ENCODE data around the gene NLN.
"Not testable (repeated sequence)": the region's sequence is repeated elsewhere in the genome, so short reads cannot be mapped to it uniquely, and the experiment has no call there.

Gene NLN

DNA sequence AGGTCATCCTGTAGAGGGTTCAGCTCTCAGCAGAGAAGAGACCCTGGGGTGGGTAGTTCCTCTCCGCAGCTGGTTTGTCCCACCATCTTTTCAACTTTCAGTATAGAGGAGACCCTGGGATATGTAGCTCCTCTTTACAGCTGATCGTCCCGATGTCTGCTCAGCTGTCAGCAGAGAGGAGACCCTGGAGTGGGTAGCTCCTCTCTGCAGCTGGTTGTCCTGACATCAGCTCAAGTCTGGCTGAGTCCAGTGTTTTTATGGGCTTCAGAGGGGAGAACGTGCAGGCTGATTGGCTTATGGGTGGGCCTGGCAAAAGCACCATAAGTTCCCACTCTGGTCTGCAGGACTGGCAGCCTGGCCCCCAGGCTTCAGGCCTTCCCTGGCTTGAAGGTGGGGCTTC lies 80.8 kb downstream of the NLN start:
- Mint-ChIP-seq H3K4me3 (no peak overlapping the region), H3K4me1 (ENCODE audit: low read depth) (peaks cover 23% of the 10 kb centered on the region), H3K27me3 (no peaks in the 10 kb centered on the region), H3K9me3 (ENCODE audit: low read depth) (no peaks in the 10 kb centered on the region), H3K27ac (no peak overlapping the region), H3K36me3 (peaks cover 13% of the 10 kb centered on the region)

DNA sequence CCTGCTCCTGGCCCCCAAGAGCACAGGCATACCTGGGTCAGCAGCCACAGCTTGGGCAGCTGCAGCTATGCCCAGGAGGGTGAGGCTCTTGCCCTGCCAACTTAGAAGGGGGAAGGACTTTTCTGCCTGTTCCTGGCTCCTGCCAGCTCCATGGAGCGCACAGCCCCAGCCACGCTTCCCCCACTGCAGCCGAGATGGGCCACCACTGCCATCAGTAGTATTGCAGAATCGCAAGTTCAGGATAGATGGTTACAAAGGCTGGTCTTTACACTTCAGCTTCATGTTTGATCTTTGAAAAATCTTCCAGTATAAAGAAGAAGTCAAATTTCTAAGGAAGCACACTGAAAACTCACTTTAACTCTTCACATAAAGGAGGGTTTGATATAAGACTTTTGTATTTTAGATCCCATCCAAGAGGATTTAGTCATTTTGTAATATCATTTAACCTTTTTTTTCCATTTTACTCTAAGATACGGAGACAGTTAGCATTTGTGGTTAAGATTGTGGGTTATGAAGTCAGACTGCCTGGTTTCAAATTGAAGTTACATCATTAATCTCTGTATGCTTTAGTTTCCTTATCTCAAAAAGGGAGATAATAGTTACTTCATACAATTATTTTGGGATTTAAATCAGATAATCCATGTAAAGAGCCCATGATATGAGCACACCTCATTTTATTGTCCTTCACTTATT lies 81.8 kb downstream of the NLN start:
- Mint-ChIP-seq H3K4me1 (ENCODE audit: low read depth) (peaks cover 23% of the 10 kb centered on the region), H3K36me3 (peaks cover 19% of the 10 kb centered on the region), H3K27me3 (no peaks in the 10 kb centered on the region), H3K9me3 (ENCODE audit: low read depth) (no peaks in the 10 kb centered on the region), H3K27ac (peak overlapping the region; percentile 61), H3K4me3 (peak overlapping the region; percentile 51)

DNA sequence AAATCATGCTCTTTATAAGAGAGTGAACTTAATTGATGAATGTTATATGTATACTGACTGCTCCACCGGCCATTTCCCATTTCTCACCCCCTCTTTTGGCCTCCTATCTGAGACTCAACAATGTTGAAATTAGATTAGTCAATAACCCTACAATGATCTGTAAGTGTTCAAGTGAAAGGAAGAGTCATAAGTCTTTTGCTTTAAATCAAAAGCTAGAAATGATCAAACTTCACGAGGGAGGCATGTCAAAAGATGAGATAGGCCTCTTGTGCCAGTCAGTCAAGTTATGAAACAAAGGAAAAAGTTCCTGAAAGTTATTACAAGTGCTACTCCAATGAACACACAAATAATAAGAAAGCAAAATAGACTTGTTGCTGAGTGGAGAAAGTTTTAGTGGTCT lies 83.1 kb downstream of the NLN start:
- no peak overlapping the region for H3K27ac Mint-ChIP-seq
- peaks cover 31% of the 10 kb centered on the region for H3K36me3 Mint-ChIP-seq
- H3K9me3 Mint-ChIP-seq (ENCODE audit: low read depth), result no peaks in the 10 kb centered on the region
- H3K27me3 Mint-ChIP-seq, result no peaks in the 10 kb centered on the region
- peaks cover 23% of the 10 kb centered on the region for H3K4me1 Mint-ChIP-seq (ENCODE audit: low read depth)
- no peak overlapping the region for H3K4me3 Mint-ChIP-seq

DNA sequence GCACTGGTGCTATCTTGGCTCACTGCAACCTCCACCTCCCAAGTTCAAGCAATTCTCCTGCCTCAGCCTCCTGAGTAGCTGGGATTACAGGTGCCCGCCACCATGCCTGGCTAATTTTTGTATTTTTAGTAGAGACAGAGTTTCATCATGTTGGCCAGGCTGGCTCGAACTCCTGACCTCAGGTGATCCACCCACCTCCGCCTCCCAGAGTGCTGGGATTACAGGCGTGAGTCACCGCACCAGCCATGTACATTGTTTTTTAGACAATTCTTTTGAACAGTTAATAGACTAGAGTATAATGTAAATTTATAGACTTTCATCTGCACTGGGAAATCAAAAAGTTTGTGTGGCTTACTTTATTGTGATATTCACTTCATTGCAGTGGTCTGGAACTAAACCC lies 85.5 kb downstream of the NLN start:
- peaks cover 20% of the 10 kb centered on the region for H3K4me1 Mint-ChIP-seq (ENCODE audit: low read depth)
- H3K9me3 Mint-ChIP-seq (ENCODE audit: low read depth); H3K27ac Mint-ChIP-seq; H3K27me3 Mint-ChIP-seq; H3K4me3 Mint-ChIP-seq: not testable (repeated sequence)
- H3K36me3 Mint-ChIP-seq, result peaks cover 32% of the 10 kb centered on the region

DNA sequence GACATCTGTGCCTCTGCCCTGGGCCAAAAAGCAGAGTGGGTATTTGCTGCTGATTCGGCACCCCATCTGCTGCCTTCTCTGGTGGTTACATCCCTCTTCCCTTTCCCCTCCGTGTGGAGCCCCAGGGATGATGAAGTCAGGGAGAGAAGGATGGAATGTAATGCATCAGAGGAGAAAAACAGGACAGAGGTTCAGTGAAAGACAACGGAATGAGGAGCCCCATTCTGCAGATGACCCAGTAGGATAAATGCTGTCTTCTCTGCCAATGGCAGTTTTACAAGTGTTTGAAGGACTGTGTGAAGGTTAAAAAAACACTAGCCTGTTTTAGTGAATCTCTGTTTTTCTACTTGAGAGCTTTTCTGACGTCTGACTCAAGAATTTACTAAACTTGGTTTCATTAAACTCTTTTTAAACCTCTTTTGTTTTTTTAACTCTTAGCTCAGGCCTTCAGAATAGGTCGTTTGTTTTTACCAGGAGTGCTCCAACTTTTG lies 86.3 kb downstream of the NLN start:
- H3K4me3 Mint-ChIP-seq, result no peak overlapping the region
- no peaks in the 10 kb centered on the region for H3K27me3 Mint-ChIP-seq
- peaks cover 26% of the 10 kb centered on the region for H3K4me1 Mint-ChIP-seq (ENCODE audit: low read depth)
- H3K27ac Mint-ChIP-seq, result no peak overlapping the region
- peaks cover 37% of the 10 kb centered on the region for H3K36me3 Mint-ChIP-seq
- no peaks in the 10 kb centered on the region for H3K9me3 Mint-ChIP-seq (ENCODE audit: low read depth)

DNA sequence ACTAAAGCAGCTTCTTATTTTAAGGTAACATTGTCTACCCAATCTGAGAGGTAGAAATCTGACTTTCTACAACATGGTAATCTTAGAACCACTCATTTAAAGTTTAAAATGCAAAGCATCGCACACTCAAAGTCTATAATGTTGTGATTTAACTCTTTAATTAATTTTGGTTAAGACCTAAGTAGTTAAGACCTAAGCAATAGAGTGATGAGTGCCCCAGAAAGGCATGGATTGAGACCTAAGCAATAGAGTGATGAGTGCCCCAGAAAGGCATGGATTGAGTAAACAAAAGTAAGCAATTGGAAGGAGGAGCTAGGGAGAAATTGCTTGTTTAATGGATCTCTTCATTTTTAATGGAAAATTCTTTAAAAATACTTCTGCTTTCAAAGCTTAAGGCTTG lies 86.8 kb downstream of the NLN start:
- peaks cover 37% of the 10 kb centered on the region for H3K36me3 Mint-ChIP-seq
- H3K4me1 Mint-ChIP-seq (ENCODE audit: low read depth), result peaks cover 23% of the 10 kb centered on the region
- no peaks in the 10 kb centered on the region for H3K9me3 Mint-ChIP-seq (ENCODE audit: low read depth)
- H3K27ac Mint-ChIP-seq, result no peak overlapping the region
- H3K4me3 Mint-ChIP-seq, result no peak overlapping the region
- no peaks in the 10 kb centered on the region for H3K27me3 Mint-ChIP-seq

DNA sequence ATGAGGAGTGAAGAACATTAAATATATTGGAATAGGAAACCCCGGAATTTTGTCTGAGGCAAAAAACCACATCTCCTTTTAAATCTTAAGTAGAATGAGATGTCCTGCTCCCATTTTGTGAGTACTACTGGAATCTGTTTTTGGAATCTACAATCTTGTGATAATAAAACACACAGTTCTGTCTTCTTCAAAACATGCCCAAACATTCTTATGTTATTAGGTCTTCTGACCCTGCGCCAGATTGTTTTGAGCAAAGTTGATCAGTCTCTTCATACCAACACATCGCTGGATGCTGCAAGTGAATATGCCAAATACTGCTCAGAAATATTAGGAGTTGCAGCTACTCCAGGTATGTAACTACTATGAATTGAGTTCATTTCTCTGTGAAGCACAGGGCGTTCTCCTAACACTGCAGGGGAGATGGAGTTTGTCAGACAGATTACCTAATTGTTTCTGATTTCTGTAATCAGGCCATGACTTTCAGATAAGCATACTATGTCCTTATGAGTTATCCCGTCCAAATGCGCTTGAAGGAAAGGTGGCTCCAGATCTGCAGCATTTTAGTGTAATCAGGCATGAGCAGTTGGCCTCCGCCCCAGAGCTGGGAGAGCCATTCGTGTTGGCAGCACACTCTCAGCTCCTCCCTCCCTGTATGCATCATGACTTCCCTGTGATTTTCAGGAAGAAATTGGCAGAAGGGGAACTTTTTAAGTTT lies 88.0 kb downstream of the NLN start:
- Mint-ChIP-seq H3K4me3 (no peak overlapping the region), H3K4me1 (ENCODE audit: low read depth) (peaks cover 11% of the 10 kb centered on the region)

DNA sequence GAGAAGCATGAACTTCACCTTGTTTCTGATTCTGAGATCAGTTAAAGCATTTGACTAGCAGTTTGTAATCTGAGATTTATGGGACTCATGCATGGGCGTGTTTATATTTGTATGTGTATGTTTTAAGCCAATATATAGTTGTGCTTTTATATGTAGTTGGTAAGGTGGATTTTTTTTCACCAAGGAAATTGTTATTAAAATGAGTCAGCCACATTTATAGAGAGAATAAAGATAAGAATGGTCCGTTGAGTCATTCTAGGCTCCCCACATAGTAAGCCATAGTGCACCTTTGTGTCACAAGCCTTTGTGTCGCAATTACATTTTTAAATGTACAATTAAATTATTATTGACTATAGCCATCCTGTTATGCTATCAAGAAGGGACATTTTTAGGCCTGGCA lies 89.0 kb downstream of the NLN start:
- H3K36me3 Mint-ChIP-seq, result peaks cover 48% of the 10 kb centered on the region
- no peaks in the 10 kb centered on the region for H3K27me3 Mint-ChIP-seq
- no peak overlapping the region for H3K27ac Mint-ChIP-seq
- no peaks in the 10 kb centered on the region for H3K9me3 Mint-ChIP-seq (ENCODE audit: low read depth)
- peaks cover 7% of the 10 kb centered on the region for H3K4me1 Mint-ChIP-seq (ENCODE audit: low read depth)
- no peak overlapping the region for H3K4me3 Mint-ChIP-seq

More for the DNA sequence above, 88.0 kb downstream of the NLN start:
- Mint-ChIP-seq H3K9me3 (ENCODE audit: low read depth) (no peaks in the 10 kb centered on the region), H3K27ac (no peak overlapping the region), H3K27me3 (no peaks in the 10 kb centered on the region), H3K36me3 (peaks cover 43% of the 10 kb centered on the region)

DNA sequence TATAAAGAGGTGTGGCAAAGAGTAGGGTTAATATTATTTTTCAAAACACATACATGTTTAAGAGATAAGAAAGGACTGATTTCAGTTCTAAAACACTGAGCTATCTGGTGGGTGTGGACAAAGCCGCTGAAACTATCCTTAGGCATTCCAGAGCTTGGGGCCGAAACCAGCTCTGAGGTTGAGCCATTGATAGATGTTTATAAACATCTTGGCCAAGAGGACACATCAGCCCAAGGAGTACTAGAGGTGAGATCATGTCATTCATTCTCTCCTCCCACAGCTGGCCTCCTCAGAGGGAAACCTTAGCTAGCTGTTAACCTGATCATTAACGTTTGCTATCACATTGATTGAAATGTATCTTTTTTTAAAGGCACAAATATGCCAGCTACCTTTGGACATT lies 89.9 kb downstream of the NLN start:
- Mint-ChIP-seq H3K4me3 (no peak overlapping the region), H3K36me3 (peaks cover 46% of the 10 kb centered on the region), H3K9me3 (ENCODE audit: low read depth) (no peaks in the 10 kb centered on the region), H3K27me3 (no peaks in the 10 kb centered on the region), H3K4me1 (ENCODE audit: low read depth) (peaks cover 7% of the 10 kb centered on the region), H3K27ac (no peak overlapping the region)

DNA sequence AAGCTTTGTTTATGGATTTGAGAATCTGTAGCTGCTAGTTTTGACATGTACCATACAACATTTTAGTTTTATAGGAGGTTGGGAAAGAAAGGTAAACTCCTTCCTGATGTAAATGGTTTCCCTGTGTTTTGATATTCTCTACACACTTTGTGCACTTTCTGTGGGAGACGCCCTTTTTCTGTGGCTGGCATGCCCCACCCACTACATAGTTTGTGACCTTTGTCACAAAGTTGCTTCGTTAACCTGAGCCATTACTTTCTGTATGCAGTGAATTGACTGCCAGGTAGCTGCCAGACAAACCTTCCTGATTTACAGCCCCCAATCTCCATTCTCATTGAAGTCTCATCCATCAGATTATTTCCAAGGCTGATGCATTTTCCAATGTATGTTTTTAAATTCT lies 90.6 kb downstream of the NLN start:
- Mint-ChIP-seq H3K4me3 (no peak overlapping the region), H3K36me3 (peaks cover 46% of the 10 kb centered on the region), H3K27ac (no peak overlapping the region), H3K9me3 (ENCODE audit: low read depth) (no peaks in the 10 kb centered on the region), H3K4me1 (ENCODE audit: low read depth) (peaks cover 7% of the 10 kb centered on the region), H3K27me3 (no peaks in the 10 kb centered on the region)

DNA sequence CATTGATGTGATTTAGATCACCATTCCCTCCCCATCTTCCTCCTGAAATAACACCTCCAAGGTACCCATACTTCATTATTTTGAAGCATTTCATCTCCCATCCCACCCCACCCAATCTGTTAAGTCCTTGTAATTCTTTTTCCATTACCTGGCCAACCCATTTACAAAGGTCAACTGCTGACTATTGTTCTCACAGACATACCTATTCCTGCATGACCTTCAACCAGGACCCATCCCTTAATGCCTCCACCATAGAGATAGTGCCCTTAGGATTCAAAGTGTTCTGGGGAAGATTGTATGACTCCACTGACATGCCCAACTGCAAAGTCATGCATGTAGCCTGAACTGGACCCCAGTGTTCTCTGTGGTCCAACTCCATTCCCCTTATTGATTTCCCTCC lies 91.2 kb downstream of the NLN start:
- peaks cover 7% of the 10 kb centered on the region for H3K4me1 Mint-ChIP-seq (ENCODE audit: low read depth)
- no peaks in the 10 kb centered on the region for H3K9me3 Mint-ChIP-seq (ENCODE audit: low read depth)
- no peak overlapping the region for H3K27ac Mint-ChIP-seq
- H3K4me3 Mint-ChIP-seq, result no peak overlapping the region
- peaks cover 45% of the 10 kb centered on the region for H3K36me3 Mint-ChIP-seq
- H3K27me3 Mint-ChIP-seq, result no peaks in the 10 kb centered on the region

DNA sequence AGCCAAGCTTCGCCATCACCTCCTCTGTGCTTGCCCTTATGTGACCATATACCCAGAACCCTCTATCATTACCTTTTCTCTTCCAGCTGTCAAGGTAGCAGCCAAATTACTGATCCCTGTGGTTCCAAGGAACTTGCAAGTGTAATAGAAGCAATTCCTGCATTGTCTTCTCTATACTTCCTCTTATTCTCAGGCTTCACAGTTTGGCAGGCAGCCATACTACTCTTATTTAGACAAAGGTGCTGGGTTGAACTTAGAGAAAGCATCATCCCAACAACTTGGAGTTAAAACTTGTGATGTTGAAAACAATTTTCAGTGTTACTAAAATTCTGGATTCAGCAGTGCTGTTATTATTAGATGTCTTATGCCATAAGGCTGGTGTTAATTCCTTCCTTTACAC lies 93.2 kb downstream of the NLN start:
- H3K9me3 Mint-ChIP-seq (ENCODE audit: low read depth), result no peaks in the 10 kb centered on the region
- H3K27ac Mint-ChIP-seq, result no peak overlapping the region
- H3K4me3 Mint-ChIP-seq, result no peak overlapping the region
- peaks cover 37% of the 10 kb centered on the region for H3K36me3 Mint-ChIP-seq
- H3K27me3 Mint-ChIP-seq, result no peaks in the 10 kb centered on the region
- H3K4me1 Mint-ChIP-seq (ENCODE audit: low read depth), result peaks cover 17% of the 10 kb centered on the region

DNA sequence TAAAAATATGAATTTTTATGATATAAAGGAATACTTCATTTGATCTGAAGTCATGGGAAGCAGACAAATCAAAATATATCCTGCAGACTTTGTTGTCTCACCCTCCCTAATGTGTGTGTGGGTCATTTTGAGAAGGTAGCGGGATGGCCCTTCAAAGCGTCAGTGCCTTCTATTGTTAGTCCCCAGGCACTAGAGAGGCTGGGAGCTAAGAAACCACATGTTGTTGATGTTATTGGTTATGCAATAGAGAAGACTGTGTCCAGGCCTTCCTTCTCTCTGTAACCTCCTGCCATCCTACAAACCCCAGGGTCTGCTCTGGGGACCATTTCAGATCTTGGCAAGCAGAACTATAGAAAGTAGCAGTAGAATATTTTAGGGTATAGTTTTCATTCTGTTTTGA lies 94.7 kb downstream of the NLN start:
- no peaks in the 10 kb centered on the region for H3K27me3 Mint-ChIP-seq
- peaks cover 17% of the 10 kb centered on the region for H3K4me1 Mint-ChIP-seq (ENCODE audit: low read depth)
- peaks cover 37% of the 10 kb centered on the region for H3K36me3 Mint-ChIP-seq
- H3K9me3 Mint-ChIP-seq (ENCODE audit: low read depth), result no peaks in the 10 kb centered on the region
- H3K4me3 Mint-ChIP-seq, result no peak overlapping the region
- H3K27ac Mint-ChIP-seq, result no peak overlapping the region

DNA sequence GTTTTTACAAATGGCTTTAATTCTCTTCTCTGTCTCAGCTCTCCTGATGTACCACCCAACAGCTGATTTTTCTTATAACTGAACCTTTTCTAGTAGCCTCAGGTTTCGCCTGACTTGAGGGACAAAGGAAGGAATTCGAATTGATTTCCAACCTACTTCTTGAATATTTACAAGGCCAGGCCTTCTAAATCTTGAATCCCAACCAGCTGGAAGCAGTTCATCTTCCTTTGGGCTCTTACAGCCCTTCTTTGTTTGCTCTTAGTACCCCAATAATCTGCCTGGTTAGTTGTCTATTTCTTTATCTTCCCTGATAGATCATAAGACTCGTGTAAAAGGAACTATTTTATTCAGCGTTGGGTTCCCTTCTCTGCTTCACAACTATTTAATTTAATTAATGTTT lies 95.9 kb downstream of the NLN start:
- Mint-ChIP-seq H3K27me3 (no peaks in the 10 kb centered on the region), H3K9me3 (ENCODE audit: low read depth) (no peaks in the 10 kb centered on the region), H3K27ac (no peak overlapping the region)

DNA sequence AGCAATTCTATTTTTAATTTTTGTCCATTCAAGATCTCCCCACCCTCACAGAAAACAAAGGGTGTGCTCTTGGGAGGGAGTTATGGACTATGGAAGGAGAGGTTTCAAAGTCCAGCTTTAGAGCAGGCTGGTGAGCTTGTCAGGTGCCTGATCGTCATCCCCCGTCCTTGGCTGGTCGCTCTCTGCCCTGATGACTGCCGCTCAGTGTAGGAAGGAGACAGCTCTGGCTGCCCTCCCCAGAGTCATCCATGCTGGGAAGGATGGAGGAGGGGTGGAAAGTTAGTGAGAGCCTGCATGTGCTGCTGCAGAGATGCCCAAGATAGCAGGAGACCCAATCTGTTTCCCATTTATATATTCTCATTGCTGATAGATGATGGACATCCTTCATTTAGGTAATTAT lies 96.6 kb downstream of the NLN start:
- Mint-ChIP-seq H3K27me3 (no peaks in the 10 kb centered on the region), H3K36me3 (peaks cover 40% of the 10 kb centered on the region), H3K4me3 (no peak overlapping the region), H3K27ac (no peak overlapping the region), H3K9me3 (ENCODE audit: low read depth) (no peaks in the 10 kb centered on the region), H3K4me1 (ENCODE audit: low read depth) (peaks cover 10% of the 10 kb centered on the region)

More for the DNA sequence above, 95.9 kb downstream of the NLN start:
- Mint-ChIP-seq H3K4me1 (ENCODE audit: low read depth) (peaks cover 12% of the 10 kb centered on the region), H3K4me3 (no peak overlapping the region), H3K36me3 (peaks cover 37% of the 10 kb centered on the region)

All from activated naive CD8-positive, alpha-beta T cell (primary cell).